Measurements from ENCODE around the gene RSRP1.

The RSRP1 gene

GRCh38 chr1:25194054-25194453 lies 53.2 kb downstream of the RSRP1 start:
- no peak for DNase-seq (ENCODE audit: extremely low spot score)
- TF ChIP-seq FOXM1 (IDR thresholded peaks at IDR 0.05; ENCODE audit: borderline replicate concordance): no peak
- TF ChIP-seq CTBP1 (IDR thresholded peaks at IDR 0.05; ENCODE audit: borderline replicate concordance): no peak
- TF ChIP-seq FOXA1 (IDR thresholded peaks at IDR 0.05): no peak
- TF ChIP-seq BHLHE40 (IDR thresholded peaks at IDR 0.05; ENCODE audit: borderline replicate concordance): no peak
- TF ChIP-seq NFRKB (IDR thresholded peaks at IDR 0.05): no peak
- TF ChIP-seq L3MBTL2 (conservative IDR thresholded peaks at IDR 0.05): no peak
- no peak for TF ChIP-seq PKNOX1 (IDR thresholded peaks at IDR 0.05)
- TF ChIP-seq ELF4 (IDR thresholded peaks at IDR 0.05): no peak
- TF ChIP-seq ARNT (IDR thresholded peaks at IDR 0.05): no peak
- TF ChIP-seq HDGF (IDR thresholded peaks at IDR 0.05; ENCODE audit: borderline replicate concordance): no peak
- no peak for TF ChIP-seq SP1 (IDR thresholded peaks at IDR 0.05)
- TF ChIP-seq ZNF384 (IDR thresholded peaks at IDR 0.05): no peak
- TF ChIP-seq SUZ12 (IDR thresholded peaks at IDR 0.05): no peak
- no peak for TF ChIP-seq TARDBP (IDR thresholded peaks at IDR 0.05)
- no peak for TF ChIP-seq FOXK2 (IDR thresholded peaks at IDR 0.05)
- CTCF ChIA-PET: no interaction called here
- POLR2A ChIA-PET: interaction anchor here (1.2 kb wide), 1 partner anchor 38 kb away, joined by 4 read pairs; the partner anchor contains the start of gene SYF2

- CTCF ChIA-PET: no interaction called here
- POLR2A ChIA-PET: no interaction called here
- TF ChIP-seq FOXK2 (IDR thresholded peaks at IDR 0.05): no peak
- no peak for TF ChIP-seq ARNT (IDR thresholded peaks at IDR 0.05)
- TF ChIP-seq FOXA1 (IDR thresholded peaks at IDR 0.05): no peak
- no peak for TF ChIP-seq TARDBP (IDR thresholded peaks at IDR 0.05)
- TF ChIP-seq FOXM1 (IDR thresholded peaks at IDR 0.05; ENCODE audit: borderline replicate concordance): no peak
- TF ChIP-seq L3MBTL2 (conservative IDR thresholded peaks at IDR 0.05): no peak
- no peak for TF ChIP-seq HDGF (IDR thresholded peaks at IDR 0.05; ENCODE audit: borderline replicate concordance)
- no peak for TF ChIP-seq SUZ12 (IDR thresholded peaks at IDR 0.05)
- no peak for TF ChIP-seq ZNF384 (IDR thresholded peaks at IDR 0.05)
- TF ChIP-seq BHLHE40 (IDR thresholded peaks at IDR 0.05; ENCODE audit: borderline replicate concordance): no peak
- no peak for TF ChIP-seq PKNOX1 (IDR thresholded peaks at IDR 0.05)
- DNase-seq (ENCODE audit: extremely low spot score): no peak
These were observed 54.0 kb downstream of the RSRP1 start for GRCh38 chr1:25193229-25193628.
